Measurements from ENCODE around the gene SERTAD3. TPM values are rescaled to one million over a fixed set of nuclear protein-coding genes. Genes with fewer than 3 reads are reported as not detected.

Gene SERTAD3
- total RNA-seq, 2 donors from 2014 or later, result 19.2 to 25.4 TPM

DNA sequence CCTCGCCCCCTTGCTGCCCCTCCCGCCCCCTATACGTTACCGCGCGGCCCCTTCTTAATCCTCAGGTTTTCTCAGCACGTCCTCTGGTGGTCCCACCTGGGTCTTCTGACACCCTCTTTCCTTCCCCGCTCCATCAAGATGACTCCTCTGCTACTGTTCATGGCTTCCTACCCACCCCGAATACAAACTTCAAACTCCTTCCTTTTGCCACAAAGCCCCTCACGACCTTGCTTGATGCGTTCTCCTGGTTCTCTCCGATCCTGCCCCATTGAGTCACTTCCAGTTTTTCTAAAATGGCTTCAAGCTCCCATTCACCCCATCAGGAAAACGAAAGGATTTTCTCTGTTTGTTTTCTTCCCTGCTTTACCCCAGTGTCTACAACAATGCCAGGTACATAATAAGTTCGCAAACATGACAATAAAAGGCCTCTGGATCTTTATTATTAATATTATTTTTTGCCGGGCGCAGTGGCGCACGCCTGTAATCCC lies 734 bp upstream of the SERTAD3 start:
- Histone ChIP-seq H3K9me3 (no peaks in the 10 kb centered on the region), H3K27me3 (no peaks in the 10 kb centered on the region), H3K4me3 (peak overlapping the region; percentile 94 to 96), H3K4me1 (peaks cover 0 to 37% of the 10 kb centered on the region in 2 donors), H3K36me3 (peaks cover 38% of the 10 kb centered on the region), H3K27ac (peak overlapping the region; percentile 98)
- DNase-seq (ENCODE audit: low spot score), result no peak
- TF ChIP-seq, protein P1, sequence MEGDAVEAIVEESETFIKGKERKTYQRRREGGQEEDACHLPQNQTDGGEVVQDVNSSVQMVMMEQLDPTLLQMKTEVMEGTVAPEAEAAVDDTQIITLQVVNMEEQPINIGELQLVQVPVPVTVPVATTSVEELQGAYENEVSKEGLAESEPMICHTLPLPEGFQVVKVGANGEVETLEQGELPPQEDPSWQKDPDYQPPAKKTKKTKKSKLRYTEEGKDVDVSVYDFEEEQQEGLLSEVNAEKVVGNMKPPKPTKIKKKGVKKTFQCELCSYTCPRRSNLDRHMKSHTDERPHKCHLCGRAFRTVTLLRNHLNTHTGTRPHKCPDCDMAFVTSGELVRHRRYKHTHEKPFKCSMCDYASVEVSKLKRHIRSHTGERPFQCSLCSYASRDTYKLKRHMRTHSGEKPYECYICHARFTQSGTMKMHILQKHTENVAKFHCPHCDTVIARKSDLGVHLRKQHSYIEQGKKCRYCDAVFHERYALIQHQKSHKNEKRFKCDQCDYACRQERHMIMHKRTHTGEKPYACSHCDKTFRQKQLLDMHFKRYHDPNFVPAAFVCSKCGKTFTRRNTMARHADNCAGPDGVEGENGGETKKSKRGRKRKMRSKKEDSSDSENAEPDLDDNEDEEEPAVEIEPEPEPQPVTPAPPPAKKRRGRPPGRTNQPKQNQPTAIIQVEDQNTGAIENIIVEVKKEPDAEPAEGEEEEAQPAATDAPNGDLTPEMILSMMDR (IDR thresholded peaks at IDR 0.05), result peak in 1 of 2 donors; percentile 47

DNA sequence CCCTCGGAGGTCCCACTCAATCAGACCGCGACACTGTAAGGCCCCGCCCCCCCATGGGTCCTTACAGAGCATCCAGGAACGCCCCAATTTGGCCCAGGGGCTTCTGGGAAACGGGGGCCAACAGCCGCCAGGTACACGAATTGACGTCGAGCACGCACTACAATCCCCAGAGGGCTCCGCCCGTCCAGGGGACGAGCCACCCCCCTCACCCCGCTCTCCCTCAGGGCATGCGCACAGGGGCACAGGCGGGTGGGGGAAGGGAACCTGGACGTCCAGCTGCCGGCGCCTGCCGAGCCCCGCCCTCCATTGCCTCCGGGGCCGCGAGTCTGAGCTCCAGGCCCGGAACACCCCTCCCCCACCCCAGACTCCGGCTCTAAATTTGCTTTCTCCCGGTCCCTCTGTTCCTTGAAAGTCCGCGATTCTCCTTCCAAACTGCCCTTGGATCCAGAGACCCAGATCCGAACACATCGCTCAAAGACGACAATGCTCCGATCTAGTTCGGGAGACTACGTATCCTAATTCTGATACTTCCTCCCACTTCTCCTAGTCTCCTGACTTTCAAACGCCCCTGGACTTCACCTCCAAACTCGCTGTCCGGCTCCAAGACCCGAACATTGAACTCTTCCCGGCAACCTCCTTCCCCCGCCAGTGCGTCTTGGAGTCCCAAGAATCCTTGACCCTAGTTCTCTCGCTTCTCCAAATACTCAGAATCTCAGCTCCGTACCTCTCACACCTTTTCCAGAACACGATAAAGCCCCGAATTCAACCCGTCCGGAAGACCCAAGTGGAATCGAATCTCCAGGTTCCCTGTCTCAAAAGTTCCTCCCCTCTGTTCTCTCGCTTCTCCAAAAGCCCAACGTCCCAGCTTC lies 770 bp downstream of the SERTAD3 start:
- H3K27ac ChIP-seq, result peak overlapping the region; percentile 98
- peaks cover 32% of the 10 kb centered on the region for H3K36me3 ChIP-seq
- H3K27me3 ChIP-seq, result no peaks in the 10 kb centered on the region
- TF ChIP-seq, protein P1 (IDR thresholded peaks at IDR 0.05), result no peak
- peak overlapping the region; percentile 94 to 96 for H3K4me3 ChIP-seq
- DNase-seq (ENCODE audit: low spot score), result peak; percentile 100
- peaks cover 0 to 37% of the 10 kb centered on the region in 2 donors for H3K4me1 ChIP-seq
- H3K9me3 ChIP-seq, result no peaks in the 10 kb centered on the region

DNA sequence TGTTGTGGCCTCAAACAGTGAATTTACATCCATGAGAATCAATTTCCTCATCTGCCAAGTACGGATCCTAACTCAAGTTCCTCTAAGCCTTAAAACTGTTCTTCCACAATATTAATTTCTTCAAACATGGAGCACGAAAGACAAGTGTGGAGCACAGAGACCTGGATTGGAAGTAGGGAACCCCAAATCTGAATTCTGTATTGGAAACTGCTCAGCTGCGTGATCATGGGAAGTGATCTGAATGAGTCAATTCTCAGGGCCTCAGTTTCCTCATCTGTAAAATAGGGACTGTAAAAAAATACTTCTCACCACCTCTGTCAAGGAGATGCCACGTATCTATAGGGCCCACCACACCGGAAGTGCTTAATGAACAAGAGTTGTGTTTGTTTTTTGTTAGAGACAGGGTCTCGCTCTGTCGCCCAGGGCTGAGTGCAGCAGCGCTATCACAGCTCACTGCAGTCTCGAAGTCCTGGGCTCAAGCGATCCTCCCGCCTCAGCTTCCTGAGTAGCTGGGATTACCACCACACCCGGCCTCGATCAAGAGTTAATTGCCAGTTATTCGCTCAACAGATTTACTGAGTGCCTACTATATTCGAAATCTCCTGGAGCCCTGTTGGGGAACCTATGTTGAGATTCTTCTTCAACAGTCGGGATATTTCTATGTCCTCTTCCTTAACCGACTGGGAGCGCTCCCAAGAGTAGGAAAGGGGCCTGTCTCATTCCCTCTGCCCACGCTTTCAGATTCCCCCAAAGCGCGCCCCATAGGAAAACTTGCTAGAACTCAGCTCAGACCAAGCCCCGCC lies 1.6 kb downstream of the SERTAD3 start:
- TF ChIP-seq, protein P1 (IDR thresholded peaks at IDR 0.05), result no peak
- H3K4me3 ChIP-seq, result peak overlapping the region; percentile 94 to 96
- peak overlapping the region; percentile 98 for H3K27ac ChIP-seq
- H3K9me3 ChIP-seq, result no peaks in the 10 kb centered on the region
- H3K36me3 ChIP-seq, result peaks cover 26% of the 10 kb centered on the region
- peaks cover 0 to 37% of the 10 kb centered on the region in 2 donors for H3K4me1 ChIP-seq
- no peaks in the 10 kb centered on the region for H3K27me3 ChIP-seq
- DNase-seq (ENCODE audit: low spot score), result no peak

DNA sequence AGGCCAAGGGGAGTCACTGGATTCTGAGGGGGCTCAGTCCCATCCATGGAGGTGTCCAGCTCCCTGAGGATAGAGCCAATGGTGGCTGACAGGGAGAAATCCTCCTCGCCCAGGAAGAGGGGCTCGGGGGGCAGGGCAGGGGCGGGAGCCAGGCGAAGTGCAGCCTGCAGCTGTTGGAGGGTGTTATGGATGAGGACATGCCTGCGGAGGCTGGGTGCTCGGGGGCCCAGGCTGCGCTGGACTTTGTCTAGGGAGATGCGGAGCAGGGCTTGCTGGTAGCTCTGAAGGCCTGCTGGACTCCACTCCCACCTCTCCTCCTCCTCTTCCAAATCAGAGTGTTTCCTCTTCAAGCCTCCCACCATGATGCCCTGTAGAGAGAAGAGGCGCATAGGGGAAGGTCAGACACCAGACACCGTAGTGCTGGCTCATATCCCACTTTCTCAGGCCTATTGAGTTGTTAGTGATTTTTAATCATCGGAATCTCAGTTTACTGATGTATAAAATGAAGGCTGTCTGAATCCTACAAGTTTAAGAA lies 2.3 kb downstream of the SERTAD3 start:
- DNase-seq (ENCODE audit: low spot score), result no peak
- Histone ChIP-seq H3K4me3 (no peak overlapping the region), H3K36me3 (peaks cover 25% of the 10 kb centered on the region), H3K27me3 (no peaks in the 10 kb centered on the region), H3K9me3 (no peaks in the 10 kb centered on the region), H3K4me1 (peaks cover 0 to 37% of the 10 kb centered on the region in 2 donors), H3K27ac (peak overlapping the region; percentile 98)
- TF ChIP-seq, protein P1 (IDR thresholded peaks at IDR 0.05), result no peak

DNA sequence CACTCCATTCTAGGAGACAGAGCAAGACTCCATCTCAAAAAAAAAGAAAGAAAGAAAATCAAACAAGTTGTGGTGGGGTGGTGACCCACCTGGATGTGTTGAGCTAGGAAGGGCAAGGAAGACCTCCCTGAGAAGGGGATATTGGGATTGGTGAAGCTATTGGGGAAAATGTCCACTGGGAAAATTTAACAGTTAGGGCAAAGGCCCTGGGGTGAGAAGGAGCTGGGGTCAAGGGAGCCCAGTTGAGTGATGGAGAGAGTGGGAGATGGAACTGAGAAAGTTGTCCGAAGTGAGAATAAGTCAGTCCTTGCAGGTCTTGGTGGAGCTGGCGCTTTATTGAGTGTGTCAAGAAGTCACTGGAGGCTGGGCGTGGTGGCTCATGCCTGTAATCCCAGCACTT lies 5.9 kb downstream of the SERTAD3 start:
- peaks cover 0 to 43% of the 10 kb centered on the region in 2 donors for H3K4me1 ChIP-seq
- peaks cover 25% of the 10 kb centered on the region for H3K36me3 ChIP-seq
- no peaks in the 10 kb centered on the region for H3K27me3 ChIP-seq
- H3K27ac ChIP-seq, result no peak overlapping the region
- DNase-seq (ENCODE audit: low spot score), result no peak
- TF ChIP-seq, protein P1 (IDR thresholded peaks at IDR 0.05), result no peak
- no peaks in the 10 kb centered on the region for H3K9me3 ChIP-seq
- H3K4me3 ChIP-seq, result no peak overlapping the region
